ENCODE measurements around the gene RGSL1. TPM values are rescaled to one million over a fixed set of nuclear protein-coding genes. Genes with fewer than 3 reads are reported as not detected.
A peak's percentile ranks its signal among the peaks of the same experiment; 100 is the strongest.
"Not testable (repeated sequence)": the region's sequence is repeated elsewhere in the genome, so short reads cannot be mapped to it uniquely, and the experiment has no call there.

RGSL1 gene
- total and polyA plus RNA-seq, 8 donors: not detected

GRCh38 chr1:182442333-182442732 lies 7.6 kb upstream of the RGSL1 start:
- no peaks in the 10 kb centered on the region for H3K4me1 ChIP-seq
- intact Hi-C loops (cut with DNase I): no loop called here
- ATAC-seq: no peak
- H3K9me3 ChIP-seq: no peaks in the 10 kb centered on the region
- H3K36me3 ChIP-seq: no peaks in the 10 kb centered on the region
- TF ChIP-seq CTCF (IDR thresholded peaks at IDR 0.05): no peak
- 87 to 96% methylated on average over 1 of the region's 1 CpG for WGBS, 2 donors
- no peak for FAIRE-seq
- no peak for DNase-seq
- H3K27me3 ChIP-seq: no peaks in the 10 kb centered on the region
- H3K27ac ChIP-seq: no peak overlapping the region
- no peak overlapping the region for H3K4me3 ChIP-seq

DNA sequence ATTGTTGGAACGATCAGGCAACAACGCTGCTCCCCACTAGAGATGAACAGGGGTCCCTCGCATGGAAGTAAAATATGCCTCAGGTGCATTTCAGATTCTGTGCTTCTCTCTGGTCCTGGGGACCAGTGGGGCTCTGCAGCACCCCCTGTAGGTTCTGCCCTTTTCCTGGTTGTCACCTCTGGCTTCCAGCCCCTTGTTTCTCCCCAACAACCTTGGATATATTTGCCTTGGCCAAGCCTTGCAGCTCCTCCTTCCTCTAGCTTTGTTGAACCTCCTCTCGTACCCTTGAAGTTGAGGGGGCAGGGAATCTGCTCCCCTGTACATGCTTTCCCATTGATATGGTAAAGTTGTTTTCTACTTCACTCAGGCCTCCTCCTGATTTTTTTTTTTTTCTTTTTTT lies 5.4 kb upstream of the RGSL1 start:
- ATAC-seq (peak in 3 of 4 donors; percentile 40 to 67 (median 64)), DNase-seq (peak in 1 of 6 donors; percentile 2), FAIRE-seq (no peak)
- WGBS, 2 donors: 37 to 45% methylated on average over 4 of the region's 4 CpGs
- intact Hi-C loops (cut with DNase I): no loop called here
- H3K36me3 ChIP-seq: no peaks in the 10 kb centered on the region
- H3K4me3 ChIP-seq: no peak overlapping the region
- H3K9me3 ChIP-seq: no peaks in the 10 kb centered on the region
- TF ChIP-seq CTCF (IDR thresholded peaks at IDR 0.05): no peak
- no peaks in the 10 kb centered on the region for H3K27me3 ChIP-seq
- H3K27ac ChIP-seq: no peak overlapping the region
- H3K4me1 ChIP-seq: no peaks in the 10 kb centered on the region

DNA sequence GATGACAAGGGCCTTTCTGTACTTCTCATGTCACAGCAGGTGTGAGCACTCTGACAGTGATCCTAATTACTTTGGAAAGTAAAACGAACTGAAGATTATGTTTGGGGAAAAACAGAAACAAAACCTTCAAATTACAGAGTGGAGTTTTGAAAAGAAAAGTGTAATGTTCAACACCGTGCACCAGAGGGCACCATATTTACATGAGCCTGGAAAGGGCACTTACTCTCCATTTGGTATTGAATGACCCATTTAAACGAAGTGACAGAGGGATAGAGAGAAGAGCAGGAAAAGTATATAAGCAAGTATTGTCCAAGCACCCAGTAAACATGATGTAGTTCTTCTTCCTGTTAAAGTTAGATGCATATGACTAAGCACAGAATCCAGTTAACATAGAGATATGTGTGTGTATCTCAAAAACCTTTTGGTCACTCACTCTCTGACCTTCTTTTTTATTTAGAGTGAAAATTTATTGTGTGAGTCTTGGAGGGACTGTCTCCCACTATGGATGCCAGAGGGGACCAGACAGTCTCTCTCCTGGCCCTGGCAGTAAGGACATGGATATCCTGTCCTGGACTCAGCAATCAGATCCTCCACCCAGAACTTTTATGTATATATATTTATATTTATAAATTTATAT lies 3.8 kb upstream of the RGSL1 start:
- intact Hi-C loops (cut with DNase I): no loop called here
- peak in 1 of 6 donors; percentile 18 for DNase-seq
- Histone ChIP-seq H3K4me3 (no peak overlapping the region), H3K36me3 (no peaks in the 10 kb centered on the region), H3K9me3 (no peaks in the 10 kb centered on the region), H3K27me3 (no peaks in the 10 kb centered on the region), H3K4me1 (no peaks in the 10 kb centered on the region), H3K27ac (no peak overlapping the region)
- no peak for FAIRE-seq
- peak in 3 of 4 donors; percentile 34 to 47 (median 40) for TF ChIP-seq CTCF (IDR thresholded peaks at IDR 0.05)
- ATAC-seq: peak in 3 of 4 donors; percentile 83 to 90 (median 88)
- 0 to 2% methylated on average over 3 of the region's 3 CpGs for WGBS, 2 donors

GRCh38 chr1:182447124-182447523 lies 2.8 kb upstream of the RGSL1 start:
- H3K36me3 ChIP-seq; H3K9me3 ChIP-seq; H3K27ac ChIP-seq; ATAC-seq; intact Hi-C loops (cut with DNase I); H3K27me3 ChIP-seq; DNase-seq; H3K4me3 ChIP-seq; H3K4me1 ChIP-seq; FAIRE-seq: not testable (repeated sequence)
- WGBS, 2 donors: 93 to 98% methylated on average over 2 of the region's 2 CpGs

DNA sequence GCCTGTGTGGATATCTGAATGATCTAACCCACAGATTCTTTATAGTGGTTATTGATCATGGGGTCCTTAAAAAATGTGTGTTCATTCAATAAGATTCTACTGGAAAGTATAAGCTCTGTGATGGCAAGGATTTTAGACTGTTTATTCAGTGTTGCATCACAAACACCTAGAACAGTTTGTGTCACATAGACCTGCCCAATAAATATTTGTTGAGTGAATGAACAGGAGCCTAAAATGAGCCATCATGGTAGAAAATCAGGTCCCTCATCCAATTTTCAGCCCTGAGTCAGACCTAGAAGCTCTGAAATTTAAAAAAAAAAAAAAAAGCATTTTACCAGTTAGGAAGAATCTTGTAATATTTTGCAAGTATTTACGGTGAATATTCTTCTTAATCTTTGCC lies 2.3 kb upstream of the RGSL1 start:
- H3K36me3 ChIP-seq: no peaks in the 10 kb centered on the region
- H3K4me3 ChIP-seq: no peak overlapping the region
- TF ChIP-seq CTCF (IDR thresholded peaks at IDR 0.05): no peak
- H3K4me1 ChIP-seq: no peaks in the 10 kb centered on the region
- intact Hi-C loops (cut with DNase I): no loop called here
- 80 to 90% methylated on average over 1 of the region's 1 CpG for WGBS, 2 donors
- FAIRE-seq (no peak), DNase-seq (no peak), ATAC-seq (no peak)
- H3K9me3 ChIP-seq: no peaks in the 10 kb centered on the region
- H3K27me3 ChIP-seq: no peaks in the 10 kb centered on the region
- H3K27ac ChIP-seq: no peak overlapping the region
